NCI-H1092 (cell line): Measurements from ENCODE around the gene MAD1L1.
A peak's percentile ranks its signal among the peaks of the same experiment; 100 is the strongest.
"Not testable (repeated sequence)": the region's sequence is repeated elsewhere in the genome, so short reads cannot be mapped to it uniquely, and the experiment has no call there.

Experiments used
- DNase-seq: peaks from one replicate; lab custom pipeline; 2025; lab: John Stamatoyannopoulos, UW

The MAD1L1 gene

DNA sequence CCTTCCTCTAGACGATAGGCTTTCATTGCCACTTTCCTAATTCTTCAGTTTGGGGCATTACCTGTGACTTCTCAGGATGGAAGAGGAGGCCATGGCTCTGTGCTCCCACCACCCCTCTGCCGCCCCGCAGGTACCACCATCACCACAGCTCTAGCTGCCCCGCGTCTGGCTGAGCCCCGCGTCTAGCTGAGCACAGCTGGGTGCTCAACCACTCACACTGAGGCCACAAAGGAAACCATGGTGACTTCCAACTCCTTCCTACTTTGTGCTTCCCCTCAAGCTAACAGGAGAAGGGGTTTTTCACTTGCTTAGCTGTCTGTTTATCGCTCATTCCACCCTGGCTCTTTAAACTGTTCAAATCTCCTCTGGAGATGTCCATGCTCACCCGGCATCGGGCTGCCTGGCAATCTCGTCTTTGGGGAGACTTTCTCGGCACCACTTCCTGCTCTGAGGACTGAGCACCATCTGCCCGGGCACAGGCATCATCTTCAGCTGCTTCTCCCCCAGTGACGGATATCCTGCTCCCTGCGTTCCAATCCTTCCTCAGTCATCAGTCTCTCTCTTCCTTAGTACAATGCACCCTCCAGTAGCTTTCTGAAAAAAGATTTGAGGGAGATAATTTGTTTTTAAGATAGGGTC is 59.4 kb downstream of the MAD1L1 start:
- peak; percentile 53 for DNase-seq

DNA sequence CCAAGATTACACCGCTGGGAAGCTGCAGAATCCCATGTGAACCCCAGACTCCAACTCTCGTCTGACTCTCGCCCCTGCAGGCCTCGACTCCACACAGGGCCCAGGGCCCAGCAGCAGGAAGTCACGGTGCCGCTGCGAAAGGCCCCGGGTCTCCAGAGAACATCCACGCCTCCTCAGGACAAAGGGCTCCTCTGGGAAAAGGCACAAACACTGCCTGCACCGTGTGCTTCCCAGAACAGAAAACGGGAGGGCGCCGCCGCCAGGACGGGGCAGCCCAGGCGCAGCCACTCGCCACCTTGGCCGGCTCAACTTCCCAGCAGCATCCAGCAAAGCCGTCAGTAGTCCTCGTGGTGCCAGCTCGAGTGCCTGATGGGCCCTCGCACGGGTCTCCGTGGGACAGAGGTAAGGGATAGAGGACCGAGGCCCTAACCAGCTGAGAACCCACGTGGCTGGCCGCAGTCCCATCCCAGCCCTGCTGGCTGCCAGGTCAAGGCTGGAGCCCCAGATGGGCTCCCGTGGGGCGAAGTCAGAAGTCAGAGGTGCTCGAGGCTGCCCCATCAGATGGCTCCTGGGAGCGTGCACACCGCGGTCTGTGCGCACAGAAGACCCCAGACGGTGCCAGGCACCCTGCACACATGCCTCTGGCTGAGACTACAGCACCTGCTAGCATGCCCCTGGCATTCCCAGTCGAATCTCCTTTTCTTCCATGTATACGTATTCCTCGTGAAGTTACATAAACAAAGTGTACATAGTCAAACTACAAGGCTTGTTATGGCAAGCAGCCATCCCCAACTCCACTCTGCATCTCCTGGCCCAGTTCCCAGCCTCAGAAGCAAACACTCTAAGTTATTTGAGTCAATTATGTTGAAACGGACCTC is 60.2 kb downstream of the MAD1L1 start:
- peak; percentile 75 for DNase-seq

DNA sequence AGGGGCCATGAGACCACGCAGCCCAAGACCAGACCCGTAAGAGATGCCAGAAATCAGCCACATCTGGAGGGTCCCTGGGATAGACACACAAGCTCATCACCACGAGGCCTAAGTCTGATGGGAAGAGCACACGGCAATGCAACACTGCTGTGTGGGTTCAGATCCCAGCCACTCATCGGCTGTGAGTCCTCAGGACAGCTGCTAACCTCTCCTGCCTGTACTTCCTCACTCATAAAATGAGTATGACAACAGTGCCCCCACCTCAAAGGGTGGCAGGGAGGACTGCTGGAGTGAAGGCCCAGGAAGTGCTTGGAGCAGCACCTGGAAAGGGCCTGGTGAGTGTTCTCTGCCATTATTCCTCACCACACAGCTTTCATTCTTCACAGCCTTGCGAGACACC is 60.9 kb downstream of the MAD1L1 start:
- no peak for DNase-seq

DNA sequence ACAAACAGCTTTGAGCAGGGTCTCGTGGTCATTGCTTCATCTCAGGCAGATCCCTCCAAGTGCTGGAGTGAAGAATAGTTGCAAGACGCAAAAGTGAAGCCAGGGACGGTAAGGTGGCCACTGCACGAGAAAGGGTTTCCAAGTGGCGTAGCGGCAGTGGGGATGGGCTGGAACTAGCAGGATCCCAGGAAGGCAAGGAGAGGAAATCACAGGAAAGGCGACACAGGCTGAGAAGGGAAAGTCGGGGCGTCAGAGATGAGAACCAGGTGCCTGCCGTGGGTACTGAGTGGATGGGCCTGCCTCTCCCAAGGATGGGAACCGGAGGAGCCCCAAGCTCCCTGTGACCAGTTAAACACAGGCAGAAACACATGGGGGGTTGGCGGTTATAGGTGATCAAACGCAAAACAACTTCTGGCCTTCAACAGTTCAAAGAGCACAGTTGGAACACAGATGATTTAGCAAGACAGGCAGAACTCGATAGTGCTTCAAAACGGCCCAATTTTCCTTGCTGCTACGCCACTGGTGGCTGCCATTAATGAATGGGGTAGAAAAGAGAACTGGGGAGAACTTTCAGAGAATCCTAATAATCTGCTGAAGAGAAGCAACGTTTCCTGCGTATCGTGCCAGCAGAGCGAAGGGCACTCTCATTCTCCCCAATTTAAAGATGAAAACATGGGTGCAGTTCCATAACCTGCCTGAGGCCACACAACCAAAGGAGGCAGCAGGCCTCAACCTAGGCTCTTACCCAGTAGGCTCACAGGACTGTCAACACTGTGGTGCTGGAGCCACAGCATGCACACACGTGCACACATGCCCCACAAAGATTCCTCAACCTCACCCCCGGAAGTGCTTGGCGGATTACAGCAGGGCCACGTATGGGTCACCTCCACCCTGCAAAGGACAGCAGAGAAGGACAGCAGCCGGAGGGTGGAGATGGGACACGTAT is 61.9 kb downstream of the MAD1L1 start:
- DNase-seq: no peak

DNA sequence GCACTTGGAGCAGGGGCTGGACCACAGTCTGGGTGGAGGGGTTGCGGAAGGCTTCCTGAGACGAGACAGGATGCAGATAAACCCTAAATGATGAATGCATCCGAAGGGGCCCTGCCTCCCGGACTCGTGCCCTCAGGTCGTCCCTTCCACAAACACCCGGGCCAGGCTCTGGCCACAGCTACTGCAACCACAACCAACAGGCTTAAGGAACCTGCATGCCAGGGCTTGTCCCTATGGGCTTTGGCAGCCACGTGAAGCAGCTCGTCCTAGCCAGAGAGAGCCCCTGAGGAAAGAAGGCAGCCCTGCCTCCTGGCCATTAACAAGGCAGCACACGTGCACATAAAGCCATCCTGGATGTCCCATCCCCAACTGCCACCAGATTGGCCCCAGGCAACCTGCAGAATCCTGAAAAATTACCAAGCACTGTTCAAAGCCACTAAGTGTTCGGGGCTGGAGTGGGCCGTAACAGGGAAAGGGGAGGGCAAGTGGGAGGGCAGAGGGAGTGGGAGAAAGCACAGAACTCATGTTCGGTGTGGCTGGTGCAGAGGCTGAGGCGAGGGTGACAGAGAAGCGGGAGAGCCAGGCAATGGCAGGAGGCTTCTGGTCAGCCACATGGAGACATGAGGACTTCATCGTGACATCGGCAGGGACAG is 62.7 kb downstream of the MAD1L1 start:
- DNase-seq: no peak

DNA sequence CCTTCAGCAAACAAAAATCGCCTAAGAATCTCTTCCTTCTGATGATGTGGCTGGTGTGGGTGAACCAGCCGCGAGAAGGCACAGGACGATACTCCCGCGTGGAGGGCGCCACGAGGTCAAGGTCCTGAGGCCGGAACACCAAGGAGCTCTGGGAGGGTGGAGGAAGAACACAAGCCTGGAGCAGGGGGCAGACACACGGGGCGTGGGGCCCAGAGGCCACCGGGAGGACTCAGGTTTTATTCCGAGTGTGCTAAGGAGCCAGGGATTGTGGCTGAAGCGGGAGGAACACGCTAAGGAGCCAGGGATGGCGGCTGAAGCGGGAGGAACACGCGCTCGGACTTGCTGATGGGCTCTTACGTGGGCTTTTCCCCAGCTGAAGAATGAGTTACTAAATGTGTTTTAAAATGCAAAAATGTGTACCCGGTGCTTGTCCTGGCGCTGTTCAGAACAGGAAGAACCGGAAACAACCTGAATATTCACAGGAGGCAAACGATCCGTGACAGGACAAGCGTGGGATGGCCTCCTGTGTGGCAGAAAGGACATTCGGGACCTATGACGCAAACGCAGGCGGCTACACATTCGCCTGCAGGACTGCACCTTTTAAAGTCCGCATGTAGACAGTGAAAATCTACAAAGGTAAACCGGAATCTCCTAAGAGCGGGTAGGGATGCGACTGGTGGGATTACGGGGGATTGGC is 64.0 kb downstream of the MAD1L1 start:
- DNase-seq: no peak

DNA sequence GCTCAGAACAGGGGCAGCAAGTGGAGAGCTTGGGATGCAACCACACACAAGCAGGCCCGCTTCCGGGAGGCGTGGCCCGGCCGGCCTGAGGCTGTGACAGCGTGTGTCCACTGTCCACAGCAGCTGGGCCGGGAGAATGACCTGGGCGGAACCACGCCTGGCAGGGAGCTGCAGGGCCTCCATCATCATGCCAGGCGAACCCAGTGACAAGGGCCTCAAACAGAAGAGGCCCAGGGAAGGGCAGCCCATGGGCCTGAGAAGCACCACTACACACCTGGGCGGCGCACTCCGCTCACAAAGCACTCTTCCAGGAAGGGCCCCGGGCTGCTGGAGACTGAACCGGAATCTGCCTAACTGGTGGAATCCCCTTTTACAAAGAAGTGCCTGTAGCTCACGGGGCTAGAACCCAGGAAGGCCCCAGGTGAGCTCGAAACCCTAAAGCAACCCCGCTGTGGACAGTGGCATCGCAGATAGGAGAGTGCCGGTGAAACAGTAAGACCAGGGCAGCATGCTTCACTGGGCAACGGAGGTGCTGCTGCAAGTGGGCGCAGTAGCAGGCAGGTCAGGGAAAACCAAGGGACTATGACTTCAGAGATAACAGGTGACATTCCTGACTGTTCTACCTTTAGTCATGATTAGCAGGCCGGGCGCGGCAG is 66.0 kb downstream of the MAD1L1 start:
- DNase-seq: no peak

DNA sequence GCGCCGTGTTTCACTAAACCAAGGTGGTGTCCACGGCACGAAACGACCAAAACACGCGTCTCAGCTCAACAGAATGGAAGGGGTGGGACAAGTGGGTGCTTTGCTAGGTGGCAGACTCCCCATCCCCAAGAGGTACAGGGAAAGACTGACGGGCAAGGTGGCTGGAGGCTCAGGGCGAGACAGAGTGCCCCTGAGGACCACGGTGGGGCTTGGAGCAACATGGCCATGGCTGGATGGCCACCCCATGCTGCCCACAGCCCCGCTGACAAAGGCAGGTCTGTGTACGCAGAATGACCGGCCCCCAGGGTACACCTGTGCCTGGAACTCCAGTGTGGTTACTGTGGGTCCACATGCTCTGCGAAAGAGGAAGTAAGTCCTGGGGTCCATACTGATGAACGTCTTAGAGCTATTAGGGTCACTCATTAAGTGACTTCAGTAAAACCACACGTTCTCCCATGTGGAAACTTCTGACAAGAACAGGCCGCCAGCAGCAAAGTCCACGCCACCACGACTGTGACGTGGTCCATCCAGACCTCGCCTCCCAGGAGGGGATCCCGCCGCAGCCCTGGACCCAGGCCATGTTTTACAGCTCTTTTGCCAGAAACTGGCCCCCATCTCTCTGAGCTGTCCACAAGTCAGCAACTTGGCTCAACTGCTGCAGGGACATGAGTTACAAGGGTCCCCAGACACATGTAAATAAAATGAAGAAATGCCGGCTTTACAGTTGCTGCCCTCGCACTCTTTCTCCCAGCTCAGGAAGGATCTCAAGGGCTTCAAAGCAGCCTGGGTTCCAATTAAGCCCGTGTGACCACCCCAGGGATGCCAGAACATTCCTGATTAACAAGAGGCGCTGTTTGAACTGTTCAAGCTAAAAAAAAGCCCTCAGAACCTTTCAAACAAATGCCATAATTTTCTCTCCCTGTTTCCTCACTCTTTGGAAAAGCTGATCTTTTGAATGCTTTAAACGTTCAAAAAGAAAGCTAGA is 66.8 kb downstream of the MAD1L1 start:
- no peak for DNase-seq

DNA sequence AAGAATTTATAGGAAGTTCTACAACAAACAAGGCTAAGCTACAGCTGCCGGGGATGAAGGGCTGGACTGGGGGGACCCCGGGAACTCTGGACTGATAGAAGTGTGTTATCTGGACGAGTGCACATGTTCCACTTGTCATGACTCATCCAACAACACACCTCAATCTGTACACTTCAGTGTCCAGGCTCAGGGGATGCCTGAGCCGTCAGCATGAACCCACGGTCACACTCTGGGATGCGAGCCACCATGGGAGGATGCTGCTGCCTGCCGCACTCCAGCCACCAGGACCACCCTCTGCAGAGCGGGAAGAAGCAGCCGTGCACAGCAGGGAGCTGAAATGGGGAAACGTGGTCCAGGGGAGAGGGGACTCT is 67.5 kb downstream of the MAD1L1 start:
- no peak for DNase-seq

DNA sequence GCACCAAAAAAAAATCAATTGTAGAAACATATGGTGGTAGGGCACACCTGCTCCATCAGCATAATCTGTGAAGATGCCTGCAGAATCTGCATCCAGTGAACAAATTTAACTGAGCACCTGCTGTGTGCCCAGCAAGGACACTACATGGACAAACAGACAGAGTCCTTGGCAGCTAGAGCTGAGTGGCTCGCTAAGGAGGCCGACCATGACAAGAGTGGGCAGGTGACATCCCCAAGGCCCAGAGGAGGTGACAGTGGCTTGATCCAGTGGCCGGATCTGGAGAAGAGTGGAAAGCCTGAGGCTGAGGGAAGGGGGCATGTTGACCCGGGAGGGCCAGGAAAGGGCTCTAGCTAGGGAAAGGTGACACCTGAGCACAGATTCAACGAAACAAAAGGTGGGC is 68.1 kb downstream of the MAD1L1 start:
- no peak for DNase-seq

DNA sequence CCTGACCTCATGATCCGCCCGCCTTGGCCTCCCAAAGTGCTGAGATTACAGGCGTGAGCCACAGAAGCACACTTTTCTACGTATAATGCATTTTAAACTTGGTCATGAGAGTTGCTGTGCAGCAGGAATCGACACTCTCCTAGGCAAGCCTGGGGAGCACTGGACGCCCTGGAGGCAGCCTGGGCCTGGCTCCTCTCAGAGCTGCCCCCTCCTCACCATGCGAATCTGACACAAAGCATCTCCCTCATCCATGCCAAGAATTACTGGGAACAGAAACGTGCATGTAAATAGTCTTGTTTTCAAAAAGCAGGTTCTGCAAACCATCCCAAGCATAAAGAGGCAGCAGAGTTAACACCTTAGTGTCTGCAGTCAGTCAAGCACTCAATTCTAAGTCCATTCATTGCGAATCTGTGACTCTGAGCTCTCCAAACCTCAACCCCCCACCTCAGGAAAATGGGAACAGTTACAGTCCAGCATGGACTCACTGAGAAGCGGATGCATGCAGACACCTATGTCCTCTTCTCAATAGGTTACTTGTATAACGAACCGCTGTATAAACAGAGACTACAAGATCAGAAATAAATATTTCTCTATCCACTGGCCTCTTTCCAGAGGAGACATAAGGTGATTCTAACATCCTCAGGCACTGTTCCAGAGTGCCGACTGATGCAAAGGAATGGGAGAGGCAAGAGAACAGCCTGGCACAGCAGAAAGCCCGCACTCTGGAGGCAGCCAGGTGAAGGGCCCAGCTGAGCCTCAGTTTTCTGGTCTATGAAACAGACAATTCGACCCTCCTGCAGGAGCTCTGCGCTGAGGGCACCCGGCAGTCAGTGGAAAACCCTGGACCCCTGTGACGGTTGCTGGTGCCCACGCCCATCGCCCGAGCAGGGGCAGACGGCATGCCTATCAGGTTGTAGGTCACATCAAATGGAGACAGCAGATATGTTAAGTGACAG is 68.9 kb downstream of the MAD1L1 start:
- no peak for DNase-seq

DNA sequence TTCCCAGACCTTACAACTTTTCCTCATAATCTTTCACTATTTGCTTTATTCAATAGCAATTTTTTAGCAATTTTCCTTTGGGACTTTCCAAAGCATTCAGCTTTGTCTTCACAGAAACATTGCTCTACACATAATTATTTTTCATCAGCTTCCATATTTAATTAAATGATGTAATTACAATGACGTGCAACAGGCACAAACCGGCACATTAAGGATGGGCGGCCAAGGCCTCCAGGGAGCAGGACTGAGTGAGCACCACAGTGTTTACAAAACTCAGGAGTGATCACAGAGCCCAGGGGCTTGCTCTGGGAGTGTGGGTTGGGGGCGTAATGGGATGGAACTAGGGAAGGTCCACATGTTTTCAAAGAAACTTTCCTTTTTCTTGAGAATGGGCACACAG is 69.8 kb downstream of the MAD1L1 start:
- DNase-seq: no peak

DNA sequence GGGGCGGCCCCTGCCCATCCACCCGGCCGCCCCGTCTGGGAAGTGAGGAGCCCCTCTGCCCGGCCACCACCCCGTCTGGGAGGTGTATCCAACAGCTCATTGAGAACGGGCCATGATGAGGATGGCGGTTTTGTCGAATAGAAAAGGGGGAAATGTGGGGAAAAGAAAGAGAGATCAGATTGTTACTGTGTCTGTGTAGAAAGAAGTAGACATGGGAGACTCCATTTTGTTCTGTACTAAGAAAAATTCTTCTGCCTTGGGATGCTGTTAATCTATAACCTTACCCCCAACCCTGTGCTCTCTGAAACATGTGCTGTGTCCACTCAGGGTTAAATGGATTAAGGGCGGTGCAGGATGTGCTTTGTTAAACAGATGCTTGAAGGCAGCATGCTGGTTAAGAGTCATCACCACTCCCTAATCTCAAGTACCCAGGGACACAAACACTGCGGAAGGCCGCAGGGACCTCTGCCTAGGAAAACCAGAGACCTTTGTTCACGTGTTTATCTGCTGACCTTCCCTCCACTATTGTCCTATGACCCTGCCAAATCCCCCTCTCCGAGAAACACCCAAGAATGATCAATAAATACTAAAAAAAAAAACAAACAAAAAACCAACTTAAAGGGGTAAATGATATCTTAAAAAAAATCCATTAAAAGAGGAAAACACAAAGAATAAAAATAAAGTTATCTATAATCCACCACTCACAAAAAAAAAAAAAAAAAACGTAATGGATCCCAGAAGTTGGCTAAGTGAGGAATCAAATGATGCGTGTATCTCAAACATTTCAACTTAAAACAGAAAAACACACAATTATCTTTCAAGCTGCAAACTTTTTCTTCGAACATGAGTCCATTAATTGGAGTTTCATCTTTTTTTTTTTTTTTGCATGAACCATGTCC is 70.5 kb downstream of the MAD1L1 start:
- not testable (repeated sequence) for DNase-seq

DNA sequence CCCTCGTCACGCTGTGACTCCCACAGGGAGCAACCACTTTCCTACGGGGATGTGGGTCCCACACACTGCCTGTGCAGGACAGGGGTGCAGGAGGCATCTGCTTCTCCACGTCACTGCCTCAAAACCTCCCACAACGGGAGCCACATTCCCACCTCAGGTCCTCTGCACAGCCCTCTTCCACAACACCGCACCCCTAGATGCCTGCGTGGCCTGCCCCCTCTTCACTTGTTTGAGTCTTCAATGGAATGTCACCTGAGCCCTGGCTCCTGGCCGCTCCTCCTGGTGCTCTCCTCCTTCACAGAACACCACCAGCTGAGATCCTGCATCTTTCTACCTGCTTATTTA is 73.6 kb downstream of the MAD1L1 start:
- no peak for DNase-seq

DNA sequence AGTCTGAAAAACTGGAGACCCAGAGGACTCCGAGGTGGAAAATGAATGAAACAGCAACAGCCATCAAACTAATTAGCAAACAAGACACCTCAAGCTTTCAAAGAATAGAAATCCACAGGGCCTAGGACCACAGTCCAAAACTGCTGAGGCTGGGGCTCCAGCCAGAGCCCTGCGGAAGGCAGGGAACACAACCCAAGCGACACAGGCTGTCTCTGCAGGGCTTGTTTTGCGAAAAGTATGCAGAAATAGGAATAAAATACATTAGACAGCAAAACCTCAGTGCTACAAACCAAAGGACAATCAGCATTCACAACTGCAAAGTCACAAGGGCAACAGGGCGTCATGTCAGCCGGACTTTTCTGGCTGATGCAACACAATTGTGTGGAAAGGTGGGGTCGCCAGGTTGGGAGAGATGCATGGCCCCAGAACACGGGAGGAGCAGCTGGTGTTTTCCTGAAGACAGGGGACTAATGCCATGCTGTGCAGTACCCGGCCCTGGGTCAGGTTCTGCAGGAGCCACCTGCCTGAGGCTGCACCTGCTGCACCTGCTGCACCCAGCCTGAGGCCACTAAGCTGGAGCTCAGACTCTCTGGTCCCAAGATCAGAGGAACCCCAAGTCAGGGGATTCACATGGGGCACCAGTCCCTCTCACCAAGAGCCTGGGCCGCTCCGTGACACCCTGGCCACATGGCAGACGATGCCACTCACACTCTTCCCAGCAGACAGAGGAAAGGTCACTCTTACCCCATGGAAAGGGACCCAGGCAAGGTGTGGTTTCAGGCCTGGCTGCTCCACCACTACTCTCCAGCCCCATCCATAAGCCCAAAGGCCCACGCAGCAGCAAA is 74.2 kb downstream of the MAD1L1 start:
- DNase-seq: no peak

DNA sequence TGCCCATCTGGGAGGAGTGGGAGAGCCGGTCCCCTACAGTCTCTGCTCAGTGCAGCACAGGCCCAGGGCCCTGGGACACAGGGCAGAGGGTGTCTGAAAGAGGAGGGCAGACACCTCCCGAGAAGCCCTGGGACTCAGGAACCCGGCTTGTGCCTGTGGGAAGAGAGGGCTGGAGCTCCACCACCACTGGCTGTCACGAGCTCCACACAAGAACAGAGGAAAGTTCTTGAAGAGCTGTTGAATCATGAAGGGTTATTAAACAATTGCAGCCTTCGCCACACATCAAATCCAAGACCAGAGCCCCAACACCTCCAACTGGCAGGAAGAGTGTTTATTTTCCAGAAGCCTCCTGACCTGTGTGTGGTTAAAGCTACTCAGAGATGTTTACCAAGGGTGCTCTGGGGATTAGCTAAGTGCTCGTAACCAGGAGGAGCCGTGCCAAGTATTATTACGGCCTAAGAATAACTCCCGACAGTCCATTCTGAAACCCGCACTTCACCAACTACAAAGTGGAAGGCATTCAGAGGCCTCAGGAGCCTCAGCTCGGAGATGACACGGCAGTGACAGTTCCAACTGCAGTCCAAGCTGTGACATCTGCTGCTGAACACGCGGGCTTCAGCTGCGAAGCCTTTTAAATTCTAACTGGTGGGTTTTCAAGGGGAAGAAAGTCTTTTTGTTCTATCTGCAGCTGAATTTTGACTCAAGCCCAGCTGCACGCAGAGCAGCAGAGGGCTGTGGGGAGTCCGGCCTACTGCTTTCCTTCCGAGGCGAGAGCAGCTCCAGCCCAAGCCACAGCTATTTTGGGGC is 75.1 kb downstream of the MAD1L1 start:
- DNase-seq: peak; percentile 96
